ENCODE results near the gene TGFBR1.

DNA sequence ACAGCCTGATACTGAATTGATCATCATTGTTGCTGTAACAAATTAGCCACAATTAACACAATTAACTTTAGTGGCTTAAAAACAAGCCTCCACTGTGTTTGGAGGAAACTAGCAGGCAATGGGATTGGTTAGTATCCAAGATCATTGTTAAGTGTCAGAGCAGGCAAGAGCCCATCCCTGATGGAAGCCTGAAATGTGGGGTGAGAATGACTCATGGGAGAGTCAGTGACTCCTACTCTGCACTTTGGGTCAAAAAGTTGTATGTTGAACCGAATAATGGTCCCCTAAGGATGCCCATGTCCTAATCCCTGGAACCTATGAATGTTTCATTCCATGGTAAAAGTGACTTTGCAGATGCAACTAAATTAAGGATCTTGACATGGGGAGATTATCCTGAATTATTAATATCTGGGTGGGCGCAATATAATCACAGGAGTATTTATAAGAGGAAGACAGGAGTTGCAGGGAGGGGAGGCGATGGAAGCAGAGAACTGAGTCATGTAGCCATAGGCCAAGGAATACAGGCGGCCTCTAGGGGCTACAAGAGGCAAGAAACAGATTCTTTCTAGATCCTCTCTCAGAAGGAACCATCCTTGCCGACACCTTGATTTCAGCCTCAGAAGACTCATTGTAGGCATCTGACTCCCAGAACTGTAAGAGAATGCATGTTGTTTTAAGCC, 88.0 kb downstream of the TGFBR1 start:
- no peak for TF ChIP-seq ISL1 (CRISPR knock-in tag; IDR thresholded peaks at IDR 0.05)
- TF ChIP-seq, protein P1, sequence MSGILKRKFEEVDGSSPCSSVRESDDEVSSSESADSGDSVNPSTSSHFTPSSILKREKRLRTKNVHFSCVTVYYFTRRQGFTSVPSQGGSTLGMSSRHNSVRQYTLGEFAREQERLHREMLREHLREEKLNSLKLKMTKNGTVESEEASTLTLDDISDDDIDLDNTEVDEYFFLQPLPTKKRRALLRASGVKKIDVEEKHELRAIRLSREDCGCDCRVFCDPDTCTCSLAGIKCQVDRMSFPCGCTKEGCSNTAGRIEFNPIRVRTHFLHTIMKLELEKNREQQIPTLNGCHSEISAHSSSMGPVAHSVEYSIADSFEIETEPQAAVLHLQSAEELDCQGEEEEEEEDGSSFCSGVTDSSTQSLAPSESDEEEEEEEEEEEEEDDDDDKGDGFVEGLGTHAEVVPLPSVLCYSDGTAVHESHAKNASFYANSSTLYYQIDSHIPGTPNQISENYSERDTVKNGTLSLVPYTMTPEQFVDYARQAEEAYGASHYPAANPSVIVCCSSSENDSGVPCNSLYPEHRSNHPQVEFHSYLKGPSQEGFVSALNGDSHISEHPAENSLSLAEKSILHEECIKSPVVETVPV (CRISPR knock-in tag; IDR thresholded peaks at IDR 0.05): no peak
- TF ChIP-seq, protein P2, sequence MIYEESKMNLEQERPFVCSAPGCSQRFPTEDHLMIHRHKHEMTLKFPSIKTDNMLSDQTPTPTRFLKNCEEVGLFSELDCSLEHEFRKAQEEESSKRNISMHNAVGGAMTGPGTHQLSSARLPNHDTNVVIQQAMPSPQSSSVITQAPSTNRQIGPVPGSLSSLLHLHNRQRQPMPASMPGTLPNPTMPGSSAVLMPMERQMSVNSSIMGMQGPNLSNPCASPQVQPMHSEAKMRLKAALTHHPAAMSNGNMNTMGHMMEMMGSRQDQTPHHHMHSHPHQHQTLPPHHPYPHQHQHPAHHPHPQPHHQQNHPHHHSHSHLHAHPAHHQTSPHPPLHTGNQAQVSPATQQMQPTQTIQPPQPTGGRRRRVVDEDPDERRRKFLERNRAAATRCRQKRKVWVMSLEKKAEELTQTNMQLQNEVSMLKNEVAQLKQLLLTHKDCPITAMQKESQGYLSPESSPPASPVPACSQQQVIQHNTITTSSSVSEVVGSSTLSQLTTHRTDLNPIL (CRISPR knock-in tag; IDR thresholded peaks at IDR 0.05; ENCODE audit: low read depth): no peak
- TF ChIP-seq, protein P3, sequence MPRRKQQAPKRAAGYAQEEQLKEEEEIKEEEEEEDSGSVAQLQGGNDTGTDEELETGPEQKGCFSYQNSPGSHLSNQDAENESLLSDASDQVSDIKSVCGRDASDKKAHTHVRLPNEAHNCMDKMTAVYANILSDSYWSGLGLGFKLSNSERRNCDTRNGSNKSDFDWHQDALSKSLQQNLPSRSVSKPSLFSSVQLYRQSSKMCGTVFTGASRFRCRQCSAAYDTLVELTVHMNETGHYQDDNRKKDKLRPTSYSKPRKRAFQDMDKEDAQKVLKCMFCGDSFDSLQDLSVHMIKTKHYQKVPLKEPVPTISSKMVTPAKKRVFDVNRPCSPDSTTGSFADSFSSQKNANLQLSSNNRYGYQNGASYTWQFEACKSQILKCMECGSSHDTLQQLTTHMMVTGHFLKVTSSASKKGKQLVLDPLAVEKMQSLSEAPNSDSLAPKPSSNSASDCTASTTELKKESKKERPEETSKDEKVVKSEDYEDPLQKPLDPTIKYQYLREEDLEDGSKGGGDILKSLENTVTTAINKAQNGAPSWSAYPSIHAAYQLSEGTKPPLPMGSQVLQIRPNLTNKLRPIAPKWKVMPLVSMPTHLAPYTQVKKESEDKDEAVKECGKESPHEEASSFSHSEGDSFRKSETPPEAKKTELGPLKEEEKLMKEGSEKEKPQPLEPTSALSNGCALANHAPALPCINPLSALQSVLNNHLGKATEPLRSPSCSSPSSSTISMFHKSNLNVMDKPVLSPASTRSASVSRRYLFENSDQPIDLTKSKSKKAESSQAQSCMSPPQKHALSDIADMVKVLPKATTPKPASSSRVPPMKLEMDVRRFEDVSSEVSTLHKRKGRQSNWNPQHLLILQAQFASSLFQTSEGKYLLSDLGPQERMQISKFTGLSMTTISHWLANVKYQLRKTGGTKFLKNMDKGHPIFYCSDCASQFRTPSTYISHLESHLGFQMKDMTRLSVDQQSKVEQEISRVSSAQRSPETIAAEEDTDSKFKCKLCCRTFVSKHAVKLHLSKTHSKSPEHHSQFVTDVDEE (CRISPR knock-in tag; IDR thresholded peaks at IDR 0.05): no peak
- TF ChIP-seq ZFP3 (CRISPR knock-in tag; IDR thresholded peaks at IDR 0.05): no peak
- no peak for TF ChIP-seq RARB (CRISPR knock-in tag; IDR thresholded peaks at IDR 0.05)

Data from SK-N-SH treated with all-trans-retinoic acid at 6 μM for 48 hours (cell line).